A673 (cell line): ENCODE results near the gene IRS1.

Source experiments
- CTCF ChIP-seq: fragments of 300-800, 200-600 bp; sonication (generic); conservative IDR thresholded peaks from 2 replicates; pipeline ENCODE4 v1.5.1; 2017; ENCODE audit warnings: low read depth, mild to moderate bottlenecking, antibody characterized with exemption, low read length, moderate library complexity, mixed read lengths
- EZH2 ChIP-seq: fragments of 200-600 bp; sonication (generic); IDR thresholded peaks from 2 replicates; pipeline ENCODE4 v1.6.1; 2017; ENCODE audit warnings: borderline replicate concordance, low read depth, mild to moderate bottlenecking, mixed read lengths, antibody characterized with exemption, low read length; ENCODE audit not compliant: poor library complexity, severe bottlenecking

GRCh38 chr2:226839951-226840350 is 40.3 kb upstream of the IRS1 start:
- TF ChIP-seq CTCF: no peak
- no peak for TF ChIP-seq EZH2
